Measurements from ENCODE around the gene EBPL.
"Not testable (repeated sequence)": the region's sequence is repeated elsewhere in the genome, so short reads cannot be mapped to it uniquely, and the experiment has no call there.

The EBPL gene

GRCh38 chr13:49615836-49616675 is 75.2 kb downstream of the EBPL start:
- TF ChIP-seq GATA1 (IDR thresholded peaks at IDR 0.05; ENCODE audit: low read depth, low read length) (no peak), POLR2A (IDR thresholded peaks at IDR 0.05; ENCODE audit: low read length) (no peak)
- no peak for DNase-seq

- DNase-seq, result not testable (repeated sequence)
Measured at GRCh38 chr13:49612042-49612441, 79.2 kb downstream of the EBPL start.
